ENCODE results near the gene ITGAD. TPM values are rescaled to one million over a fixed set of nuclear protein-coding genes. Genes with fewer than 3 reads are reported as not detected.

The ITGAD gene
- total and polyA plus RNA-seq, 2 of the 13 experiments (the other 11 are each of a cell fraction or from before 2014, with no cell fraction given): not detected

DNA sequence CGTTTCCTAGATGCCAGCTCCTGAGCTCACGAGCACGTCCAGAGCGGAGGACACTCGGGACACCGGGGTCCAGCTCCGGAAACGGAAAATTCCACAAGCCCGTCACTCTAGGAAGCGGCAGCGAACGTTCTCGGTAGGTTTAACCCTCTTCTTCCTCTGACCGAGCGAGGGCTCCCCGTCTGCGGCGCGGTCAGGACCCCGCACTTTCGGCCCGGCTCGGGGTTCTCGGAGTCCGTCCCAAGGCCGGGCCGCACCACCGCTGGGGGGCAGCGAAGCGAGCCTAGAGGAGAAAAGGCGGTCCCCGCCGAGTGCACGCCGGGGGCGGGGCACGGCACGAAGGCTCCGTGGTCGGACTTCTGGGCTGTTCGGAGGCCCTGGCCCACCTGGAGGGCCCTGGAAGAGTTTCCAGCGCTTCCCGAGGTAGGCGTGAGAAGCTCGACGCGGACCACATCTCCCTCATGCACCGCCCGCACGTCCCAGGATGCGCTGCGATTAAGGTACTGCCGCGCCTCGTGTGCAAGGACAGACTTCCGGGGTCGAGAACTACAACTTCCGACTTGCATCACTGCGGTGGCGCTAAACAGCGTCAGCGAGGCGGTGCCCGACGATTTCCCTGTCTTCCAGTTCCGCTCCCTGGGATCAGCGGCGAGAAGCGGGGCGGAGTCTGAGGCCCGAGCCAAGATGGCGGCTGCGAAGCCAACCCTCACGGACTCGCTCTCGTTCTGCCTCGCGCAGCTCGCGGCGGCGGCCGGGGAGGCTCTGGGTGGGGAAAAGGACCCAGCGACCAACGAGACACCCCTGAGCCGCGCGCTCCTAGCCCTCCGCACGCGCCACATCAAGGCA, 65.9 kb downstream of the ITGAD start, which contains the start of gene ARMC5 (continued):
- peak; percentile 83; the same call in 1 of the 2 replicates for TF ChIP-seq ARID2 (CRISPR knock-in tag; IDR thresholded peaks at IDR 0.05; ENCODE audit: borderline replicate concordance)
- peak; percentile 67; the same call in 1 of the 2 replicates for TF ChIP-seq ZFYVE20 (CRISPR knock-in tag; IDR thresholded peaks at IDR 0.05; ENCODE audit: borderline replicate concordance, low read depth)
- TF ChIP-seq, protein P1, sequence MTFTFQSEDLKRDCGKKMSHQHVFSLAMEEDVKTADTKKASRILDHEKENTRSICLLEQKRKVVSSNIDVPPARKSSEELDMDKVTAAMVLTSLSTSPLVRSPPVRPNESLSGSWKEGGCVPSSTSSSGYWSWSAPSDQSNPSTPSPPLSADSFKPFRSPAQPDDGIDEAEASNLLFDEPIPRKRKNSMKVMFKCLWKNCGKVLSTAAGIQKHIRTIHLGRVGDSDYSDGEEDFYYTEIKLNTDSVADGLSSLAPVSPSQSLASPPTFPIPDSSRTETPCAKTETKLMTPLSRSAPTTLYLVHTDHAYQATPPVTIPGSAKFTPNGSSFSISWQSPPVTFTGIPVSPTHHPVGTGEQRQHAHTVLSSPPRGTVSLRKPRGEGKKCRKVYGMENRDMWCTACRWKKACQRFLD (CRISPR knock-in tag; IDR thresholded peaks at IDR 0.05; ENCODE audit: borderline replicate concordance): peak; percentile 87
- TF ChIP-seq ZNF766 (CRISPR knock-in tag; IDR thresholded peaks at IDR 0.05; ENCODE audit: borderline replicate concordance): no peak; the same call in 1 of the 2 replicates
- TF ChIP-seq RFX3 (CRISPR knock-in tag; IDR thresholded peaks at IDR 0.05): peak; percentile 25; the same call in 1 of the 2 replicates
- TF ChIP-seq NCOA2 (CRISPR knock-in tag; IDR thresholded peaks at IDR 0.05): no peak
- TF ChIP-seq ZSCAN12 (CRISPR knock-in tag; IDR thresholded peaks at IDR 0.05): peak; percentile 50
- TF ChIP-seq, protein P2, sequence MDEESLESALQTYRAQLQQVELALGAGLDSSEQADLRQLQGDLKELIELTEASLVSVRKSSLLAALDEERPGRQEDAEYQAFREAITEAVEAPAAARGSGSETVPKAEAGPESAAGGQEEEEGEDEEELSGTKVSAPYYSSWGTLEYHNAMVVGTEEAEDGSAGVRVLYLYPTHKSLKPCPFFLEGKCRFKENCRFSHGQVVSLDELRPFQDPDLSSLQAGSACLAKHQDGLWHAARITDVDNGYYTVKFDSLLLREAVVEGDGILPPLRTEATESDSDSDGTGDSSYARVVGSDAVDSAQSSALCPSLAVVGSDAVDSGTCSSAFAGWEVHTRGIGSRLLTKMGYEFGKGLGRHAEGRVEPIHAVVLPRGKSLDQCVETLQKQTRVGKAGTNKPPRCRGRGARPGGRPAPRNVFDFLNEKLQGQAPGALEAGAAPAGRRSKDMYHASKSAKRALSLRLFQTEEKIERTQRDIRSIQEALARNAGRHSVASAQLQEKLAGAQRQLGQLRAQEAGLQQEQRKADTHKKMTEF (CRISPR knock-in tag; IDR thresholded peaks at IDR 0.05): peak; percentile 98
- peak; percentile 94 for TF ChIP-seq CREB1 (IDR thresholded peaks at IDR 0.05)
- TF ChIP-seq CREB1 (CRISPR knock-in tag; IDR thresholded peaks at IDR 0.05): peak; percentile 97
- no peak for TF ChIP-seq MBNL3 (CRISPR knock-in tag; conservative IDR thresholded peaks at IDR 0.05)
- no peak for TF ChIP-seq PRMT3 (CRISPR knock-in tag; IDR thresholded peaks at IDR 0.05; ENCODE audit: borderline replicate concordance, low read depth)
- TF ChIP-seq HNF1B (CRISPR knock-in tag; IDR thresholded peaks at IDR 0.05): peak; percentile 89
- peak; percentile 94 for TF ChIP-seq SP4 (CRISPR knock-in tag; IDR thresholded peaks at IDR 0.05)
- peak; percentile 89 for TF ChIP-seq TARDBP (CRISPR knock-in tag; IDR thresholded peaks at IDR 0.05)
- TF ChIP-seq ZNF24 (IDR thresholded peaks at IDR 0.05): no peak; the same call in 1 of the 2 replicates
- TF ChIP-seq, protein P3, sequence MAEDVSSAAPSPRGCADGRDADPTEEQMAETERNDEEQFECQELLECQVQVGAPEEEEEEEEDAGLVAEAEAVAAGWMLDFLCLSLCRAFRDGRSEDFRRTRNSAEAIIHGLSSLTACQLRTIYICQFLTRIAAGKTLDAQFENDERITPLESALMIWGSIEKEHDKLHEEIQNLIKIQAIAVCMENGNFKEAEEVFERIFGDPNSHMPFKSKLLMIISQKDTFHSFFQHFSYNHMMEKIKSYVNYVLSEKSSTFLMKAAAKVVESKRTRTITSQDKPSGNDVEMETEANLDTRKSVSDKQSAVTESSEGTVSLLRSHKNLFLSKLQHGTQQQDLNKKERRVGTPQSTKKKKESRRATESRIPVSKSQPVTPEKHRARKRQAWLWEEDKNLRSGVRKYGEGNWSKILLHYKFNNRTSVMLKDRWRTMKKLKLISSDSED (CRISPR knock-in tag; IDR thresholded peaks at IDR 0.05): no peak
- peak; percentile 98 for TF ChIP-seq ZNF605 (CRISPR knock-in tag; IDR thresholded peaks at IDR 0.05)
- no peak; the same call in 1 of the 2 replicates for TF ChIP-seq ZSCAN25 (CRISPR knock-in tag; IDR thresholded peaks at IDR 0.05)
- TF ChIP-seq ATF6 (CRISPR knock-in tag; conservative IDR thresholded peaks at IDR 0.05): no peak
- no peak for TF ChIP-seq ZNF292 (CRISPR knock-in tag; IDR thresholded peaks at IDR 0.05; ENCODE audit: borderline replicate concordance, low read depth)
- TF ChIP-seq ZNF652 (CRISPR knock-in tag; IDR thresholded peaks at IDR 0.05; ENCODE audit: borderline replicate concordance, low read depth): peak; percentile 42; the same call in 1 of the 2 replicates

All from HepG2 (cell line).